Measurements from ENCODE around the gene RSU1.

GRCh38 chr10:16856567-16856966 is 39.3 kb upstream of the RSU1 start:
- TF ChIP-seq, protein P1, sequence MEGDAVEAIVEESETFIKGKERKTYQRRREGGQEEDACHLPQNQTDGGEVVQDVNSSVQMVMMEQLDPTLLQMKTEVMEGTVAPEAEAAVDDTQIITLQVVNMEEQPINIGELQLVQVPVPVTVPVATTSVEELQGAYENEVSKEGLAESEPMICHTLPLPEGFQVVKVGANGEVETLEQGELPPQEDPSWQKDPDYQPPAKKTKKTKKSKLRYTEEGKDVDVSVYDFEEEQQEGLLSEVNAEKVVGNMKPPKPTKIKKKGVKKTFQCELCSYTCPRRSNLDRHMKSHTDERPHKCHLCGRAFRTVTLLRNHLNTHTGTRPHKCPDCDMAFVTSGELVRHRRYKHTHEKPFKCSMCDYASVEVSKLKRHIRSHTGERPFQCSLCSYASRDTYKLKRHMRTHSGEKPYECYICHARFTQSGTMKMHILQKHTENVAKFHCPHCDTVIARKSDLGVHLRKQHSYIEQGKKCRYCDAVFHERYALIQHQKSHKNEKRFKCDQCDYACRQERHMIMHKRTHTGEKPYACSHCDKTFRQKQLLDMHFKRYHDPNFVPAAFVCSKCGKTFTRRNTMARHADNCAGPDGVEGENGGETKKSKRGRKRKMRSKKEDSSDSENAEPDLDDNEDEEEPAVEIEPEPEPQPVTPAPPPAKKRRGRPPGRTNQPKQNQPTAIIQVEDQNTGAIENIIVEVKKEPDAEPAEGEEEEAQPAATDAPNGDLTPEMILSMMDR (optimal IDR thresholded peaks at IDR 0.05 in 1 of 3, IDR thresholded peaks at IDR 0.05 in 1 of 3, conservative IDR thresholded peaks at IDR 0.05 in 1 of 3; ENCODE audit: extremely low read depth in 1 of 3, insufficient read depth in 2 of 3, low read length in 3 of 3) = no peak
- no peak for TF ChIP-seq EZH2 (IDR thresholded peaks at IDR 0.05; ENCODE audit: low read length)
